ENCODE data around the gene STAC2. TPM values are rescaled to one million over a fixed set of nuclear protein-coding genes. Genes with fewer than 3 reads are reported as not detected.
"Not testable (repeated sequence)": the region's sequence is repeated elsewhere in the genome, so short reads cannot be mapped to it uniquely, and the experiment has no call there.

STAC2 gene
- total RNA-seq, 1 experiment from 2014 or later, result 1.3 TPM

DNA sequence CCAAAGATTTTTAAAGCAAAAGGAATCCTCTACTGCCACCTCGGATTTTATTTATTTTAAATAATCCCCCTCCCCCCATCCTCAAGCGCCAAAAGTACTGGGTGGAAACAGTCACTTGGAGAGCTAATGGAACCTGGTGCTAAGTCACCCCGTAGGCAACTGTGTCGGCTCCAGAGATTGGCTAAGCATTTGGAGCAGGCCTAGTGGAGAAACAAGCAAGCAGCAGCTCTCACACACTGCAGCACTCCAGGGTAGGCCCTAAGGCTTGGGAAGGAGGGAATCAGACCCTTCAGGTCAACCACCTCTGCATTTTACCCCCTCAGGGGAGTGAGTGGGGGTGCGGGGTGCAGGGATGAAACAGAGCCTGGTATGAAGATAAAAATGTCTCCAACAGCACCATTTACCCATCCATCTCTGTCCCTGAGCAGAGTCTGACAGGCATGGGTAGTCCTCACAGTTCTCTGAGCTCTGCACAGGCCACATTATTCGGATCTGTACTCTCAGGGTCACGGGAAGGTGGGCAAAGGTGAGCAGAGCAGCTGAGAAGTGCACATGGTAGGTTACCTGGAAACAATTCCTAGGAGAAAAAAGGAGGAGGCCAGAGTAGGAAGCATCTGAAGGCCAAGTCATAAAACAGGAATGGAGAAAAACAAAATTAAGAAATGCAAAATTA is 27.2 kb upstream of the STAC2 start:
- no TSS peak for BruUV-seq (replicated peaks)
- no peaks in the 10 kb centered on the region for H3K9me3 ChIP-seq (ENCODE audit: low read depth, low read length, poor library complexity, severe bottlenecking)
- TF ChIP-seq EZH2 (IDR thresholded peaks at IDR 0.05; ENCODE audit: borderline replicate concordance, low read depth, low read length, poor library complexity, severe bottlenecking), result no peak
- TF ChIP-seq, protein P1, sequence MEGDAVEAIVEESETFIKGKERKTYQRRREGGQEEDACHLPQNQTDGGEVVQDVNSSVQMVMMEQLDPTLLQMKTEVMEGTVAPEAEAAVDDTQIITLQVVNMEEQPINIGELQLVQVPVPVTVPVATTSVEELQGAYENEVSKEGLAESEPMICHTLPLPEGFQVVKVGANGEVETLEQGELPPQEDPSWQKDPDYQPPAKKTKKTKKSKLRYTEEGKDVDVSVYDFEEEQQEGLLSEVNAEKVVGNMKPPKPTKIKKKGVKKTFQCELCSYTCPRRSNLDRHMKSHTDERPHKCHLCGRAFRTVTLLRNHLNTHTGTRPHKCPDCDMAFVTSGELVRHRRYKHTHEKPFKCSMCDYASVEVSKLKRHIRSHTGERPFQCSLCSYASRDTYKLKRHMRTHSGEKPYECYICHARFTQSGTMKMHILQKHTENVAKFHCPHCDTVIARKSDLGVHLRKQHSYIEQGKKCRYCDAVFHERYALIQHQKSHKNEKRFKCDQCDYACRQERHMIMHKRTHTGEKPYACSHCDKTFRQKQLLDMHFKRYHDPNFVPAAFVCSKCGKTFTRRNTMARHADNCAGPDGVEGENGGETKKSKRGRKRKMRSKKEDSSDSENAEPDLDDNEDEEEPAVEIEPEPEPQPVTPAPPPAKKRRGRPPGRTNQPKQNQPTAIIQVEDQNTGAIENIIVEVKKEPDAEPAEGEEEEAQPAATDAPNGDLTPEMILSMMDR (conservative IDR thresholded peaks at IDR 0.05; ENCODE audit: low read depth, low read length), result no peak
- no peak for DNase-seq (ENCODE audit: low spot score)
- no peaks in the 10 kb centered on the region for H3K27me3 ChIP-seq (replicated peaks; ENCODE audit: insufficient read depth, low read depth, low read length, poor library complexity)
- intact Hi-C loops (cut with micrococcal nuclease; ENCODE audit: unreplicated experiment), result no loop called here
- POLR2A ChIA-PET (ENCODE audit: low non-redundant PET), result no interaction called here
- H3K36me3 ChIP-seq (ENCODE audit: insufficient read depth, low read length, poor library complexity, severe bottlenecking), result no peaks in the 10 kb centered on the region
- CTCF ChIA-PET, result interaction anchor here (0.6 kb wide), 1 partner anchor 95 kb away, joined by 3 read pairs; no protein-coding TSS in a partner anchor
- no peak overlapping the region for H3K4me3 ChIP-seq (ENCODE audit: low read depth, low read length, poor library complexity, severe bottlenecking)
- no peaks in the 10 kb centered on the region for H3K4me1 ChIP-seq (ENCODE audit: insufficient read depth, low read length, poor library complexity, severe bottlenecking)
- H3K27ac ChIP-seq (ENCODE audit: low read depth, low read length, poor library complexity, severe bottlenecking), result no peak overlapping the region

DNA sequence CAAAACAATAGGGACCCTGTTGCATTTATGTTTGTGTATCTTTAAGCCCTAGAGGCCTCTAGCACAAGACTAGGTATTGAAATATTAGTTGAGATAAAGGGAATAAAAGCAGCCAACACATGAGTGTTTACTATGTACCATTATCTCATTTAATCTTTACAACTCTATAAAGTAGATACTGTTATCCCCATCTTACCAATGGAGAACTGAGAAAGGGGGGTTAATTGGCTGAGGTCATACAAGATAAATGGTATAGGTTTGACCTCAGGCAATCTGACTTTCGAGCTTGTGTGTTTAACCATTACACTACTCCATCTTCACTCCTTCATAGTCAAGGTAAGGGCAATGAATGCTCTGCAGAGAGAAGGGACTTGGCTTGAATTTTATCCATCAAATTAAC is 26.3 kb upstream of the STAC2 start:
- no peaks in the 10 kb centered on the region for H3K36me3 ChIP-seq (ENCODE audit: insufficient read depth, low read length, poor library complexity, severe bottlenecking)
- TF ChIP-seq, protein P1 (conservative IDR thresholded peaks at IDR 0.05; ENCODE audit: low read depth, low read length), result no peak
- TF ChIP-seq EZH2 (IDR thresholded peaks at IDR 0.05; ENCODE audit: borderline replicate concordance, low read depth, low read length, poor library complexity, severe bottlenecking), result no peak
- H3K27ac ChIP-seq (ENCODE audit: low read depth, low read length, poor library complexity, severe bottlenecking), result no peak overlapping the region
- intact Hi-C loops (cut with micrococcal nuclease; ENCODE audit: unreplicated experiment), result no loop called here
- no peaks in the 10 kb centered on the region for H3K4me1 ChIP-seq (ENCODE audit: insufficient read depth, low read length, poor library complexity, severe bottlenecking)
- ChIA-PET CTCF (no interaction called here), POLR2A (ENCODE audit: low non-redundant PET) (no interaction called here)
- DNase-seq (ENCODE audit: low spot score), result no peak
- no TSS peak for BruUV-seq (replicated peaks)
- no peak overlapping the region for H3K4me3 ChIP-seq (ENCODE audit: low read depth, low read length, poor library complexity, severe bottlenecking)
- no peaks in the 10 kb centered on the region for H3K9me3 ChIP-seq (ENCODE audit: low read depth, low read length, poor library complexity, severe bottlenecking)
- no peaks in the 10 kb centered on the region for H3K27me3 ChIP-seq (replicated peaks; ENCODE audit: insufficient read depth, low read depth, low read length, poor library complexity)

DNA sequence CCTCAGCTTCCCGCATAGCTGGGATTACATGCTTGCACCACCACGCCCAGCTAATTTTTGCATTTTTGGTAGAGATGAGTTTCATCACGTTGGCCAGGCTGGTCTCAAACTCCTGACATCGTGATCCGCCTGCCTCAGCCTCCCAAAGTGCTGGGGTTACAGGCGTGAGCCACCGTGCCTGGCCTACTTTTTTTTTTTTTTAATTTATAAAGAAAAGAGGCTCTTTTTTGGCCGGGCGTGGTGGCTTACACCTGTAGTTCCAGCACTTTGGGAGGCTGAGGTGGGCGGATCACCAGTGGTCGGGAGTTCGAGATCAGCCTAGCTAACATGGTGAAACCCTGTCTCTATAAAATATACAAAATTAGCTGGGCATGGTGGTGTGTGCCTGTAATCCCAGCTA is 24.3 kb upstream of the STAC2 start:
- H3K36me3 ChIP-seq (ENCODE audit: insufficient read depth, low read length, poor library complexity, severe bottlenecking); BruUV-seq (replicated peaks); H3K9me3 ChIP-seq (ENCODE audit: low read depth, low read length, poor library complexity, severe bottlenecking); H3K4me3 ChIP-seq (ENCODE audit: low read depth, low read length, poor library complexity, severe bottlenecking); CTCF ChIA-PET; H3K27me3 ChIP-seq (replicated peaks; ENCODE audit: insufficient read depth, low read depth, low read length, poor library complexity); intact Hi-C loops (cut with micrococcal nuclease; ENCODE audit: unreplicated experiment); H3K27ac ChIP-seq (ENCODE audit: low read depth, low read length, poor library complexity, severe bottlenecking); DNase-seq (ENCODE audit: low spot score); POLR2A ChIA-PET (ENCODE audit: low non-redundant PET); H3K4me1 ChIP-seq (ENCODE audit: insufficient read depth, low read length, poor library complexity, severe bottlenecking): not testable (repeated sequence)

DNA sequence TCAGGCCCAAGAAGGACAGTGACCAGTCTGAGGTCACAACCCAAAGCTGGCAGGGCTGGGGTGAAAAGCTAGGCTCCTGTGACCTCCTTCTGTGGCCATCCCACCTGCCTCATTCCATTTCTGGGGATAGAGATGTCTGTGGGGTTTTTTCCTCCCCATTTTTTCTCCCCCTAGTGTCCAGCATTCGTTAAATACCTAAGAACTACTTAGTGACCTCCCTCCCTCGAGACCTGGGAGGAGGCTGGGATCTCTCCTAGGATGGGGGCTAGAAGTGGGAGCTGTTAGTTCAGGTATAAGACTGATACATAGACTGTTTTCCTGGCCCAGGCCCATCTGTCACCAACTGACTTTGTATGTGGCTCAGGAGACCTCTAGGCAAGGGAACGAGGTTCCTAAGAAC is 20.5 kb upstream of the STAC2 start:
- POLR2A ChIA-PET (ENCODE audit: low non-redundant PET), result no interaction called here
- intact Hi-C loops (cut with micrococcal nuclease; ENCODE audit: unreplicated experiment), result no loop called here

More for the DNA sequence above, 20.5 kb upstream of the STAC2 start:
- DNase-seq (ENCODE audit: low spot score), result no peak
- H3K27me3 ChIP-seq (replicated peaks; ENCODE audit: insufficient read depth, low read depth, low read length, poor library complexity), result no peaks in the 10 kb centered on the region
- no peak overlapping the region for H3K27ac ChIP-seq (ENCODE audit: low read depth, low read length, poor library complexity, severe bottlenecking)
- peaks cover 10% of the 10 kb centered on the region for H3K4me1 ChIP-seq (ENCODE audit: insufficient read depth, low read length, poor library complexity, severe bottlenecking)
- BruUV-seq (replicated peaks), result no TSS peak
- TF ChIP-seq EZH2 (IDR thresholded peaks at IDR 0.05; ENCODE audit: borderline replicate concordance, low read depth, low read length, poor library complexity, severe bottlenecking), result no peak
- TF ChIP-seq, protein P1 (conservative IDR thresholded peaks at IDR 0.05; ENCODE audit: low read depth, low read length), result no peak
- H3K9me3 ChIP-seq (ENCODE audit: low read depth, low read length, poor library complexity, severe bottlenecking), result no peaks in the 10 kb centered on the region
- H3K4me3 ChIP-seq (ENCODE audit: low read depth, low read length, poor library complexity, severe bottlenecking), result no peak overlapping the region
- CTCF ChIA-PET, result interaction anchor here (0.6 to 3.2 kb wide), 2 partner anchors 38 to 427 kb away, joined by 4 to 40 read pairs; no protein-coding TSS in a partner anchor
- H3K36me3 ChIP-seq (ENCODE audit: insufficient read depth, low read length, poor library complexity, severe bottlenecking), result no peaks in the 10 kb centered on the region
